Erythroblast (primary cell): ENCODE results near the gene KRT27.

Experiments used
- GATA1 ChIP-seq: IDR thresholded peaks from 2 replicates; pipeline ENCODE4 v1.6.1; 2011; ENCODE audit warnings: low read depth, mild to moderate bottlenecking, control low read depth, low read length, moderate library complexity
- POLR2A ChIP-seq: IDR thresholded peaks from 2 replicates; pipeline ENCODE4 v1.6.1; 2011; ENCODE audit warnings: mild to moderate bottlenecking, low read length

DNA sequence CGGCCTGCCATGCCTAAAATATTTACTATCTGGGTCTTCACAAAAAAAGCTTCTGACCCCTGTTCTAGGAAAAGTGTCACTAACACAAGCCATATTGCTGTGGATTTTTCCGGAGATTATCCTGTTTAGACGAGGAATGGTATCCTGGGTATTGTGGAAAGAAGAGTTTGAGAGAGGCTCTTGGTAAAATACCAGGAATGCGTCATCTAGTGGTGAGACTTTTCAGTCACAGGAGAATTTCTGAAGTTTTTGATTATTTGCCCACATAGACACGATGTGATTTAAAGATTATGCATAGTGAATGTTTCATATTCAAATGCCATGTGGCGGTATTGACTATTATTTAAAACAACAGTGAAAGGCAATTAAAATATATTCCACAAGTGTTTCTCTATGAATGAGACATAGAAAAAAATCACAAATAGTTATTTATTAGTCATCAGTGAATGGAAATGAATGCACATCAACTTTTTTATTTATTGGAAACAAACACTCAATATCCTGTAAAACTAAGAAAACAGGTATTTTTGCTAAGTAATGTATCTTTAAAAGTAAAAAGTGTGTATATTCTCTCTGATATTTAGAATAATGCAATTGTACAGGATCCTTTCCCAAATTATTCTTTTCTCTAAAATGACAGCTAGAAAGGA lies 9.6 kb upstream of the KRT27 start:
- TF ChIP-seq POLR2A (no peak), GATA1 (no peak)
